ENCODE data around the gene RAD54L. TPM values are rescaled to one million over a fixed set of nuclear protein-coding genes. Genes with fewer than 3 reads are reported as not detected.

RAD54L gene
- total and polyA plus RNA-seq, 10 of the 15 experiments (the other 5 are each of a cell fraction or from before 2014, with no cell fraction given) = 12.9 to 54.2 (median 23.6) TPM

- ATAC-seq (no peak), FAIRE-seq (no peak), DNase-seq (ENCODE audit: low read depth, low spot score) (no peak)
- H3K36me3 ChIP-seq (ENCODE audit: control insufficient read depth in 2 of 2, insufficient read depth in 2 of 2, low read length in 1 of 2) = no peaks in the 10 kb centered on the region
- H3K4me2 ChIP-seq (ENCODE audit: control insufficient read depth, insufficient read depth) = no peak overlapping the region
- in situ Hi-C loops (cut with MboI) (no loop called here), intact Hi-C loops (cut with micrococcal nuclease; ENCODE audit: unreplicated experiment) (no loop called here)
- no TSS peak for BruUV-seq (replicated peaks)
- H3K9me3 ChIP-seq (replicated peaks; ENCODE audit: control insufficient read depth, insufficient read depth, low read length) = no peaks in the 10 kb centered on the region
- ChIA-PET SMC1A (ENCODE audit: uncharacterized antibody, unreplicated experiment) (no interaction called here), RAD21 (ENCODE audit: unreplicated experiment) (no interaction called here), CTCF (interaction anchor here (0.9 kb wide), 1 partner anchor 8 kb away, joined by 4 read pairs; no protein-coding TSS in a partner anchor), POLR2A (no interaction called here)
- H3K27ac ChIP-seq (ENCODE audit: control insufficient read depth, insufficient read depth) = no peak overlapping the region
- H2AFZ ChIP-seq (ENCODE audit: control insufficient read depth, low read depth, low read length) = no peak overlapping the region
- no peaks in the 10 kb centered on the region for H3K79me2 ChIP-seq (ENCODE audit: control insufficient read depth, insufficient read depth, low read length)
- TF ChIP-seq MYB (IDR thresholded peaks at IDR 0.05; ENCODE audit: borderline replicate concordance, low read depth, low read length) = no peak
- TF ChIP-seq, protein P1, sequence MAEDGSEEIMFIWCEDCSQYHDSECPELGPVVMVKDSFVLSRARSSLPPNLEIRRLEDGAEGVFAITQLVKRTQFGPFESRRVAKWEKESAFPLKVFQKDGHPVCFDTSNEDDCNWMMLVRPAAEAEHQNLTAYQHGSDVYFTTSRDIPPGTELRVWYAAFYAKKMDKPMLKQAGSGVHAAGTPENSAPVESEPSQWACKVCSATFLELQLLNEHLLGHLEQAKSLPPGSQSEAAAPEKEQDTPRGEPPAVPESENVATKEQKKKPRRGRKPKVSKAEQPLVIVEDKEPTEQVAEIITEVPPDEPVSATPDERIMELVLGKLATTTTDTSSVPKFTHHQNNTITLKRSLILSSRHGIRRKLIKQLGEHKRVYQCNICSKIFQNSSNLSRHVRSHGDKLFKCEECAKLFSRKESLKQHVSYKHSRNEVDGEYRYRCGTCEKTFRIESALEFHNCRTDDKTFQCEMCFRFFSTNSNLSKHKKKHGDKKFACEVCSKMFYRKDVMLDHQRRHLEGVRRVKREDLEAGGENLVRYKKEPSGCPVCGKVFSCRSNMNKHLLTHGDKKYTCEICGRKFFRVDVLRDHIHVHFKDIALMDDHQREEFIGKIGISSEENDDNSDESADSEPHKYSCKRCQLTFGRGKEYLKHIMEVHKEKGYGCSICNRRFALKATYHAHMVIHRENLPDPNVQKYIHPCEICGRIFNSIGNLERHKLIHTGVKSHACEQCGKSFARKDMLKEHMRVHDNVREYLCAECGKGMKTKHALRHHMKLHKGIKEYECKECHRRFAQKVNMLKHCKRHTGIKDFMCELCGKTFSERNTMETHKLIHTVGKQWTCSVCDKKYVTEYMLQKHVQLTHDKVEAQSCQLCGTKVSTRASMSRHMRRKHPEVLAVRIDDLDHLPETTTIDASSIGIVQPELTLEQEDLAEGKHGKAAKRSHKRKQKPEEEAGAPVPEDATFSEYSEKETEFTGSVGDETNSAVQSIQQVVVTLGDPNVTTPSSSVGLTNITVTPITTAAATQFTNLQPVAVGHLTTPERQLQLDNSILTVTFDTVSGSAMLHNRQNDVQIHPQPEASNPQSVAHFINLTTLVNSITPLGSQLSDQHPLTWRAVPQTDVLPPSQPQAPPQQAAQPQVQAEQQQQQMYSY (CRISPR knock-in tag; IDR thresholded peaks at IDR 0.05) = no peak
- H3K27me3 ChIP-seq (replicated peaks in 1 of 2; ENCODE audit: control insufficient read depth in 2 of 2, insufficient read depth in 2 of 2, low read length in 1 of 2) = no peaks in the 10 kb centered on the region
- H3K4me3 ChIP-seq = no peak overlapping the region
- no peaks in the 10 kb centered on the region for H4K20me1 ChIP-seq (ENCODE audit: control insufficient read depth, insufficient read depth)
- no peaks in the 10 kb centered on the region for H3K4me1 ChIP-seq (ENCODE audit: control insufficient read depth, insufficient read depth, low read length)
- no peak overlapping the region for H3K9ac ChIP-seq (ENCODE audit: control insufficient read depth, insufficient read depth, low read length)
Measured at GRCh38 chr1:46215504-46215903, 32.1 kb upstream of the RAD54L start.

GRCh38 chr1:46218443-46218842 lies 29.1 kb upstream of the RAD54L start:
- Histone ChIP-seq H3K4me3 (no peak overlapping the region), H3K27me3 (replicated peaks in 1 of 2; ENCODE audit: control insufficient read depth in 2 of 2, insufficient read depth in 2 of 2, low read length in 1 of 2) (no peaks in the 10 kb centered on the region), H3K4me1 (ENCODE audit: control insufficient read depth, insufficient read depth, low read length) (no peaks in the 10 kb centered on the region), H3K9me3 (replicated peaks; ENCODE audit: control insufficient read depth, insufficient read depth, low read length) (no peaks in the 10 kb centered on the region), H2AFZ (ENCODE audit: control insufficient read depth, low read depth, low read length) (no peak overlapping the region), H3K36me3 (ENCODE audit: control insufficient read depth in 2 of 2, insufficient read depth in 2 of 2, low read length in 1 of 2) (no peaks in the 10 kb centered on the region), H3K9ac (ENCODE audit: control insufficient read depth, insufficient read depth, low read length) (no peak overlapping the region), H3K79me2 (ENCODE audit: control insufficient read depth, insufficient read depth, low read length) (no peaks in the 10 kb centered on the region), H3K4me2 (ENCODE audit: control insufficient read depth, insufficient read depth) (no peak overlapping the region), H4K20me1 (ENCODE audit: control insufficient read depth, insufficient read depth) (no peaks in the 10 kb centered on the region), H3K27ac (ENCODE audit: control insufficient read depth, insufficient read depth) (no peak overlapping the region)
- BruUV-seq (replicated peaks) = no TSS peak
- ChIA-PET SMC1A (ENCODE audit: uncharacterized antibody, unreplicated experiment) (interaction anchor here (0.6 to 5.9 kb wide), 2 partner anchors 36 to 185 kb away, joined by 3 to 52 read pairs; no protein-coding TSS in a partner anchor), CTCF (interaction anchor here (0.6 to 9.7 kb wide), 4 partner anchors 13 to 183 kb away, joined by 3 to 123 read pairs (median 18); no protein-coding TSS in a partner anchor), POLR2A (no interaction called here), RAD21 (ENCODE audit: unreplicated experiment) (no interaction called here)
- FAIRE-seq = no peak
- intact Hi-C loops (cut with micrococcal nuclease; ENCODE audit: unreplicated experiment) = no loop called here
- DNase-seq (ENCODE audit: low read depth, low spot score) = no peak
- ATAC-seq = no peak
- no peak for TF ChIP-seq MXI1 (IDR thresholded peaks at IDR 0.05; ENCODE audit: low read depth, low read length)
- TF ChIP-seq E2F4 (IDR thresholded peaks at IDR 0.05; ENCODE audit: low read depth, low read length) = no peak
- no peak for TF ChIP-seq WRNIP1 (IDR thresholded peaks at IDR 0.05; ENCODE audit: borderline replicate concordance, low read depth, low read length)
- TF ChIP-seq, protein P2, sequence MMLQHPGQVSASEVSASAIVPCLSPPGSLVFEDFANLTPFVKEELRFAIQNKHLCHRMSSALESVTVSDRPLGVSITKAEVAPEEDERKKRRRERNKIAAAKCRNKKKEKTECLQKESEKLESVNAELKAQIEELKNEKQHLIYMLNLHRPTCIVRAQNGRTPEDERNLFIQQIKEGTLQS (IDR thresholded peaks at IDR 0.05; ENCODE audit: borderline replicate concordance, extremely low read depth, low read depth, low read length) = no peak
- no peak for TF ChIP-seq ZNF274 (IDR thresholded peaks at IDR 0.05; ENCODE audit: insufficient read depth, insufficient read length)
- TF ChIP-seq NFXL1 (IDR thresholded peaks at IDR 0.05; ENCODE audit: borderline replicate concordance) = no peak
- TF ChIP-seq RELA (IDR thresholded peaks at IDR 0.05; ENCODE audit: borderline replicate concordance, partially characterized antibody) = no peak
- no peak for TF ChIP-seq GATAD2B (conservative IDR thresholded peaks at IDR 0.05; ENCODE audit: low read depth)
- TF ChIP-seq, protein P3, sequence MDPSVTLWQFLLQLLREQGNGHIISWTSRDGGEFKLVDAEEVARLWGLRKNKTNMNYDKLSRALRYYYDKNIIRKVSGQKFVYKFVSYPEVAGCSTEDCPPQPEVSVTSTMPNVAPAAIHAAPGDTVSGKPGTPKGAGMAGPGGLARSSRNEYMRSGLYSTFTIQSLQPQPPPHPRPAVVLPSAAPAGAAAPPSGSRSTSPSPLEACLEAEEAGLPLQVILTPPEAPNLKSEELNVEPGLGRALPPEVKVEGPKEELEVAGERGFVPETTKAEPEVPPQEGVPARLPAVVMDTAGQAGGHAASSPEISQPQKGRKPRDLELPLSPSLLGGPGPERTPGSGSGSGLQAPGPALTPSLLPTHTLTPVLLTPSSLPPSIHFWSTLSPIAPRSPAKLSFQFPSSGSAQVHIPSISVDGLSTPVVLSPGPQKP (IDR thresholded peaks at IDR 0.05; ENCODE audit: low read depth, low read length) = no peak
- no peak for TF ChIP-seq HDGF (IDR thresholded peaks at IDR 0.05)
- TF ChIP-seq MYB (IDR thresholded peaks at IDR 0.05; ENCODE audit: borderline replicate concordance, low read depth, low read length) = no peak
- in situ Hi-C loops (cut with MboI) = no loop called here
- 52% methylated on average over 8 of the region's 8 CpGs for WGBS (ENCODE audit: insufficient coverage, insufficient replicate concordance, low lambda C conversion rate, missing lambda C conversion rate)

Data from GM12878 (cell line).